Measurements from ENCODE around the gene DPYSL3. TPM values are rescaled to one million over a fixed set of nuclear protein-coding genes. Genes with fewer than 3 reads are reported as not detected.

The DPYSL3 gene
- polyA plus RNA-seq, 4 donors = 2.2 to 32.0 (median 13.7) TPM

DNA sequence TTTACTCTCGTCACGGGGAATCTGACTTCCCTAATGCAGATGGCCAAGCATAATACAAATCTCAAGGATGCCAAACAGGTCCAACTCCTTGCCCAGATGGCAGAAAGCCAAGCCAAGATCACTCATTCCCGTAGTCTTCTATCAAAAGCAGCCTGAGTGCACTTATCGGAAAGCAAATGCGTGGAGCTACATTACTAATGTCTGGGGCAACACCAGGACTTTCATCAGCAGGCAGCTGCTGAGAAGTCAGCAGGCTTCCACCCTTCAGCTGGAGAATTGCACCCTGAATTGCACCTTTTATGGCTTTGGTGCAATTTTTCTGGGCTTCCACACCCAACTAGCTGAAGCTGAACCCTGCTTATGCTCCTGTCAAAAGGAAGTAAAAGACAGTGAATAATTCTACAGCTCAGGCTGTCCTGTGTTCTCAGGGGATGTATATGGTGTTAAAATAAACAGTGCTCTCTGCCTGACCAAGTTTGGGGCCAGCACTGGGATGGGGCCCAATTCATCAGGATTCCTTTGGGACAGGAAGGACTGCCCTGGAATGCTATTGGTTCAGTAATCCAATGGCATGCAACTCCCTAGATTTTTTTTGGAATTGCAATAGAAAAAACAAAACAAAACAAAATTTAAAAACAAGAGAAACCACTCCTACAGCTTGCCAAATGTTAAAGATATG is 92.6 kb downstream of the DPYSL3 start:
- FAIRE-seq = no peak
- no peaks in the 10 kb centered on the region for H3K27me3 ChIP-seq (ENCODE audit: control insufficient read depth in 3 of 3, insufficient read depth in 3 of 3, low read length in 3 of 3)
- 10 to 36% (median 21%) methylated on average over 5 of the region's 5 CpGs for WGBS, 3 donors
- H3K9me3 ChIP-seq (ENCODE audit: control insufficient read depth in 2 of 2, insufficient read depth in 1 of 2, low read depth in 1 of 2, low read length in 1 of 2) = no peaks in the 10 kb centered on the region
- peaks cover 0 to 5% (median 0%) of the 10 kb centered on the region in 3 donors for H3K36me3 ChIP-seq (ENCODE audit: control insufficient read depth in 3 of 3, insufficient read depth in 2 of 3, low read depth in 1 of 3, low read length in 3 of 3)
- H3K4me3 ChIP-seq (ENCODE audit: low read depth in 1 of 3, low read length in 3 of 3) = no peak overlapping the region
- peak; percentile 74 to 89 for DNase-seq
- H3K4me1 ChIP-seq (ENCODE audit: control insufficient read depth in 3 of 3, insufficient read depth in 2 of 3, low read depth in 1 of 3, low read length in 2 of 3) = peaks cover 0 to 9% (median 7%) of the 10 kb centered on the region in 3 donors
- peak overlapping the region in 1 of 3 donors; percentile 80 for H3K27ac ChIP-seq (ENCODE audit: low read depth in 1 of 3, low read length in 2 of 3)

DNA sequence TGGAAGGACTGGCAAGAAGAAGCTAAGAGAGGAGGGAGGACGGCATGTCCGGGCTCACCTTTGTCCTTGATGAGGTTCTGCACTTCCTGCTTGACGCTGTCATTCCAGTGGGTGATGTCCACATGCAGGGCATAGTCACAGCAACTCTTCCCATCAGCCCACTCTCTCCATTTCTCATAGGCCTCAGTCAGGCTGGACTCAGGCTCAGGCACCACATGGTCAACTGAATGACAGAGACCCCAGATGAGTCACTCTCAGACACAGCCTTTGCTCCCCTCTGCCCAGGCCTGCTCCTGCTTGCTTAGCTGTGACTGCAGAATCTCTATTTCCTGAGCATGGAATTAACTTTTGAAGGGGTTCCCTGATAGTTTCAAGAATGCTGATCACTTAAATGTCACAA is 94.2 kb downstream of the DPYSL3 start:
- 52 to 86% (median 73%) methylated on average over 3 of the region's 3 CpGs for WGBS, 3 donors
- Histone ChIP-seq H3K4me1 (ENCODE audit: control insufficient read depth in 3 of 3, insufficient read depth in 2 of 3, low read depth in 1 of 3, low read length in 2 of 3) (peaks cover 0 to 16% (median 7%) of the 10 kb centered on the region in 3 donors), H3K27me3 (ENCODE audit: control insufficient read depth in 3 of 3, insufficient read depth in 3 of 3, low read length in 3 of 3) (no peaks in the 10 kb centered on the region), H3K27ac (ENCODE audit: low read depth in 1 of 3, low read length in 2 of 3) (no peak overlapping the region), H3K4me3 (ENCODE audit: low read depth in 1 of 3, low read length in 3 of 3) (no peak overlapping the region), H3K36me3 (ENCODE audit: control insufficient read depth in 3 of 3, insufficient read depth in 2 of 3, low read depth in 1 of 3, low read length in 3 of 3) (peaks cover 0 to 10% (median 0%) of the 10 kb centered on the region in 3 donors), H3K9me3 (ENCODE audit: control insufficient read depth in 2 of 2, insufficient read depth in 1 of 2, low read depth in 1 of 2, low read length in 1 of 2) (no peaks in the 10 kb centered on the region)
- no peak for FAIRE-seq
- no peak for DNase-seq

- peak overlapping the region in 1 of 3 donors; percentile 6 for H3K27ac ChIP-seq (ENCODE audit: low read depth in 1 of 3, low read length in 2 of 3)
- no peak for FAIRE-seq
- 80 to 82% (median 82%) methylated on average over 3 of the region's 3 CpGs for WGBS, 3 donors
Observed at GRCh38 chr5:147413266-147413665, 96.6 kb downstream of the DPYSL3 start.

GRCh38 chr5:147412561-147412960 is 97.3 kb downstream of the DPYSL3 start:
- WGBS, 3 donors = 91 to 100% (median 95%) methylated on average over 2 of the region's 2 CpGs
- no peaks in the 10 kb centered on the region for H3K9me3 ChIP-seq (ENCODE audit: control insufficient read depth in 2 of 2, insufficient read depth in 1 of 2, low read depth in 1 of 2, low read length in 1 of 2)
- peaks cover 0 to 11% (median 0%) of the 10 kb centered on the region in 3 donors for H3K4me1 ChIP-seq (ENCODE audit: control insufficient read depth in 3 of 3, insufficient read depth in 2 of 3, low read depth in 1 of 3, low read length in 2 of 3)
- FAIRE-seq (no peak), DNase-seq (no peak)
- H3K27me3 ChIP-seq (ENCODE audit: control insufficient read depth in 3 of 3, insufficient read depth in 3 of 3, low read length in 3 of 3) = no peaks in the 10 kb centered on the region
- H3K36me3 ChIP-seq (ENCODE audit: control insufficient read depth in 3 of 3, insufficient read depth in 2 of 3, low read depth in 1 of 3, low read length in 3 of 3) = peaks cover 0 to 10% (median 0%) of the 10 kb centered on the region in 3 donors
- no peak overlapping the region for H3K4me3 ChIP-seq (ENCODE audit: low read depth in 1 of 3, low read length in 3 of 3)
- H3K27ac ChIP-seq (ENCODE audit: low read depth in 1 of 3, low read length in 2 of 3) = no peak overlapping the region

More at GRCh38 chr5:147413266-147413665, 96.6 kb downstream of the DPYSL3 start:
- DNase-seq = no peak
- H3K4me1 ChIP-seq (ENCODE audit: control insufficient read depth in 3 of 3, insufficient read depth in 2 of 3, low read depth in 1 of 3, low read length in 2 of 3) = peaks cover 0 to 16% (median 4%) of the 10 kb centered on the region in 3 donors
- H3K9me3 ChIP-seq (ENCODE audit: control insufficient read depth in 2 of 2, insufficient read depth in 1 of 2, low read depth in 1 of 2, low read length in 1 of 2) = no peaks in the 10 kb centered on the region
- peaks cover 0 to 10% (median 0%) of the 10 kb centered on the region in 3 donors for H3K36me3 ChIP-seq (ENCODE audit: control insufficient read depth in 3 of 3, insufficient read depth in 2 of 3, low read depth in 1 of 3, low read length in 3 of 3)
- H3K4me3 ChIP-seq (ENCODE audit: low read depth in 1 of 3, low read length in 3 of 3) = no peak overlapping the region
- H3K27me3 ChIP-seq (ENCODE audit: control insufficient read depth in 3 of 3, insufficient read depth in 3 of 3, low read length in 3 of 3) = no peaks in the 10 kb centered on the region

- Histone ChIP-seq H3K4me3 (ENCODE audit: low read depth in 1 of 3, low read length in 3 of 3) (no peak overlapping the region), H3K4me1 (ENCODE audit: control insufficient read depth in 3 of 3, insufficient read depth in 2 of 3, low read depth in 1 of 3, low read length in 2 of 3) (peaks cover 0 to 7% (median 0%) of the 10 kb centered on the region in 3 donors), H3K36me3 (ENCODE audit: control insufficient read depth in 3 of 3, insufficient read depth in 2 of 3, low read depth in 1 of 3, low read length in 3 of 3) (peaks cover 0 to 10% (median 0%) of the 10 kb centered on the region in 3 donors), H3K27me3 (ENCODE audit: control insufficient read depth in 3 of 3, insufficient read depth in 3 of 3, low read length in 3 of 3) (no peaks in the 10 kb centered on the region), H3K9me3 (ENCODE audit: control insufficient read depth in 2 of 2, insufficient read depth in 1 of 2, low read depth in 1 of 2, low read length in 1 of 2) (no peaks in the 10 kb centered on the region), H3K27ac (ENCODE audit: low read depth in 1 of 3, low read length in 2 of 3) (peak overlapping the region in 1 of 3 donors; percentile 28)
- FAIRE-seq = no peak
- peak in 1 of 2 donors; percentile 44 for DNase-seq
- WGBS, 3 donors = 58 to 76% (median 74%) methylated on average over 8 of the region's 8 CpGs
Observed at GRCh38 chr5:147411359-147412319, 98.2 kb downstream of the DPYSL3 start.

DNA sequence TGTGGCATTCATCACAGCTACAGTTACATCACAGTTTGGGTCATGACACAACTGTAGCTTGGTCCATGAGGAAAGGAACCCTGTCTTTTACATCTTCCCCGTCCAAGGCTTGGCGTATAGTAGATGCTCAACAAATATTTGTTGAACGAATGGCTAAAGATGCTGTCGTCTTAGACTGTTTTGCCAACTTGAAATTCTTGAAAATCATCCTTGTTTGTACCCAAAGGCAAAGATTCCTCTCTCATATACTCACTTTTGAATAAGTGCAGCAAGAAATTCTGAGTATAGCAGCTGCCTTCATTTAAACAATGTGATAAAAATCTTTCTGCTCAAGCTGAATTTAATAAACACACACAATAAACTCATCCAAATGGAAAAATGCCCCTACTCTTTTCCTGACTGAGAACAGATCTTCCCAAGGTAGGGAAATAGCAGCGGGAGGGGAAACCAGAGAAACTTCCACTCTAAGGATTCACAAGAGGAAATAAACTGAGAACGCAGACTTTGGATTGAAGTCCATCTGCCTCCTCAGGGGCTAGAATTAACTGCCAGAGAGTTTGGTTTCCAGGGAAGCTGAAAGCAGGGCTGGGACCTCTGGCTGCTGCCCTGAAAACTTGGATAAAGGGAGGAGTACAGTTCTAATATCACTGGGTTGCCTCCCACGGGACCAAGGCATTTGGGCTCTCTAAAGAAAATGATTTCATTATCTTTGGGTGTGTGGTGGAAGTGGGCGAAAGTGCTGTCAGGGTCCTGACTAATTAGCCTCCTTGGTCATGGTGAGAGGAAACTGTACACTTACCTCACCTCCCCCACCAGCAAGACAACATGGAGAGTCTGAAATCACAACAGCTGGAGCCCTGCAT is 99.1 kb downstream of the DPYSL3 start:
- DNase-seq (peak in 1 of 2 donors; percentile 16), FAIRE-seq (no peak)
- H3K36me3 ChIP-seq (ENCODE audit: control insufficient read depth in 3 of 3, insufficient read depth in 2 of 3, low read depth in 1 of 3, low read length in 3 of 3) = peaks cover 0 to 10% (median 0%) of the 10 kb centered on the region in 3 donors
- WGBS, 3 donors = 56 to 60% (median 56%) methylated on average over 8 of the region's 8 CpGs
- H3K4me1 ChIP-seq (ENCODE audit: control insufficient read depth in 3 of 3, insufficient read depth in 2 of 3, low read depth in 1 of 3, low read length in 2 of 3) = peaks cover 0 to 7% (median 0%) of the 10 kb centered on the region in 3 donors
- peak overlapping the region in 1 of 3 donors; percentile 28 for H3K27ac ChIP-seq (ENCODE audit: low read depth in 1 of 3, low read length in 2 of 3)
- no peaks in the 10 kb centered on the region for H3K27me3 ChIP-seq (ENCODE audit: control insufficient read depth in 3 of 3, insufficient read depth in 3 of 3, low read length in 3 of 3)
- no peak overlapping the region for H3K4me3 ChIP-seq (ENCODE audit: low read depth in 1 of 3, low read length in 3 of 3)
- H3K9me3 ChIP-seq (ENCODE audit: control insufficient read depth in 2 of 2, insufficient read depth in 1 of 2, low read depth in 1 of 2, low read length in 1 of 2) = no peaks in the 10 kb centered on the region

DNA sequence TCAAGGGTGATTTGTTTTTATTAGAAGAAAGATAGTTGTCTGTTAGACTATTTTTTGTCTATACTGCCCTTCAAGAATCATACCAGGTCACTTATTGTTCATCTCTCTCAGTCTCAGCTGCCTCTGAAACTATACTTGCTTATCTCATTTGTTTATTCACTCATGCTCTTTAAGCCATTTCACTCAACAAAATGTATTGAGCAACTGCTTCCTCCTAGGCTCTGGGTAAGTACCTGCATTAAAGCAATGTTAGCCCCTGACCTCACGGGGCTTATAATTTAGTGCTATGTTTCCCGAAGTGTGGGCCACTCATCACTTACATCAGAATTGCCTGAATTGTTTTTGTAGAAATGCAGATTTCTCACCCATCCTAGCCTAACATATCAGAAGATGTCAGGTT is 100.9 kb downstream of the DPYSL3 start:
- Histone ChIP-seq H3K4me3 (ENCODE audit: low read depth in 1 of 3, low read length in 3 of 3) (no peak overlapping the region), H3K9me3 (ENCODE audit: control insufficient read depth in 2 of 2, insufficient read depth in 1 of 2, low read depth in 1 of 2, low read length in 1 of 2) (no peaks in the 10 kb centered on the region), H3K27me3 (ENCODE audit: control insufficient read depth in 3 of 3, insufficient read depth in 3 of 3, low read length in 3 of 3) (no peaks in the 10 kb centered on the region), H3K36me3 (ENCODE audit: control insufficient read depth in 3 of 3, insufficient read depth in 2 of 3, low read depth in 1 of 3, low read length in 3 of 3) (peaks cover 0 to 10% (median 0%) of the 10 kb centered on the region in 3 donors), H3K4me1 (ENCODE audit: control insufficient read depth in 3 of 3, insufficient read depth in 2 of 3, low read depth in 1 of 3, low read length in 2 of 3) (peaks cover 0 to 7% (median 0%) of the 10 kb centered on the region in 3 donors), H3K27ac (ENCODE audit: low read depth in 1 of 3, low read length in 2 of 3) (no peak overlapping the region)
- WGBS, 3 donors = 89 to 95% (median 94%) methylated on average over 2 of the region's 2 CpGs
- DNase-seq = no peak
- FAIRE-seq = no peak
